ENCODE results near the gene IGHMBP2.
A peak's percentile ranks its signal among the peaks of the same experiment; 100 is the strongest.

Gene IGHMBP2

GRCh38 chr11:68924073-68924925 lies 20.6 kb downstream of the IGHMBP2 start:
- no peaks in the 10 kb centered on the region for H3K27me3 ChIP-seq
- H3K9me3 ChIP-seq, result no peaks in the 10 kb centered on the region
- TF ChIP-seq CTCF (IDR thresholded peaks at IDR 0.05), result no peak
- peaks cover 22 to 24% of the 10 kb centered on the region in 2 experiments for H3K4me1 ChIP-seq (ENCODE audit: control insufficient read depth in 1 of 2, insufficient read depth in 1 of 2, low read depth in 1 of 2, low read length in 1 of 2)
- no peak overlapping the region for H3K4me3 ChIP-seq (ENCODE audit: low read depth in 1 of 2, low read length in 1 of 2)
- H3K36me3 ChIP-seq, result peaks cover 50% of the 10 kb centered on the region
- no peak overlapping the region for H3K27ac ChIP-seq

- Histone ChIP-seq H3K36me3 (peaks cover 50% of the 10 kb centered on the region), H3K27ac (no peak overlapping the region), H3K4me1 (ENCODE audit: control insufficient read depth in 1 of 2, insufficient read depth in 1 of 2, low read depth in 1 of 2, low read length in 1 of 2) (peaks cover 34 to 37% of the 10 kb centered on the region in 2 experiments), H3K9me3 (no peaks in the 10 kb centered on the region), H3K27me3 (no peaks in the 10 kb centered on the region), H3K4me3 (ENCODE audit: low read depth in 1 of 2, low read length in 1 of 2) (no peak overlapping the region)
- no peak for TF ChIP-seq CTCF (IDR thresholded peaks at IDR 0.05)
These were observed 21.9 kb downstream of the IGHMBP2 start for GRCh38 chr11:68925611-68926010.

- no peak for TF ChIP-seq CTCF (IDR thresholded peaks at IDR 0.05)
- peaks cover 41 to 45% of the 10 kb centered on the region in 2 experiments for H3K4me1 ChIP-seq (ENCODE audit: control insufficient read depth in 1 of 2, insufficient read depth in 1 of 2, low read depth in 1 of 2, low read length in 1 of 2)
- peak overlapping the region; percentile 80 for H3K27ac ChIP-seq
- no peaks in the 10 kb centered on the region for H3K27me3 ChIP-seq
- H3K4me3 ChIP-seq (ENCODE audit: low read depth in 1 of 2, low read length in 1 of 2), result no peak overlapping the region
- H3K9me3 ChIP-seq, result no peaks in the 10 kb centered on the region
- peaks cover 53% of the 10 kb centered on the region for H3K36me3 ChIP-seq
These were observed 23.8 kb downstream of the IGHMBP2 start for GRCh38 chr11:68927280-68928135.

- no peak for TF ChIP-seq CTCF (IDR thresholded peaks at IDR 0.05)
- Histone ChIP-seq H3K4me1 (ENCODE audit: control insufficient read depth in 1 of 2, insufficient read depth in 1 of 2, low read depth in 1 of 2, low read length in 1 of 2) (peaks cover 41 to 45% of the 10 kb centered on the region in 2 experiments), H3K27ac (peak overlapping the region; percentile 80), H3K36me3 (peaks cover 52% of the 10 kb centered on the region), H3K9me3 (no peaks in the 10 kb centered on the region), H3K4me3 (ENCODE audit: low read depth in 1 of 2, low read length in 1 of 2) (no peak overlapping the region), H3K27me3 (no peaks in the 10 kb centered on the region)
These were observed 24.6 kb downstream of the IGHMBP2 start for GRCh38 chr11:68928136-68928880.

GRCh38 chr11:68929135-68929534 lies 25.4 kb downstream of the IGHMBP2 start:
- no peaks in the 10 kb centered on the region for H3K27me3 ChIP-seq
- H3K4me3 ChIP-seq (ENCODE audit: low read depth in 1 of 2, low read length in 1 of 2), result no peak overlapping the region
- peak overlapping the region; percentile 80 for H3K27ac ChIP-seq
- H3K9me3 ChIP-seq, result no peaks in the 10 kb centered on the region
- peaks cover 54% of the 10 kb centered on the region for H3K36me3 ChIP-seq
- H3K4me1 ChIP-seq (ENCODE audit: control insufficient read depth in 1 of 2, insufficient read depth in 1 of 2, low read depth in 1 of 2, low read length in 1 of 2), result peaks cover 41 to 45% of the 10 kb centered on the region in 2 experiments
- TF ChIP-seq CTCF (IDR thresholded peaks at IDR 0.05), result no peak

Measured in neutrophil (primary cell).